Measurements from ENCODE around the gene ANTXRL.

DNA sequence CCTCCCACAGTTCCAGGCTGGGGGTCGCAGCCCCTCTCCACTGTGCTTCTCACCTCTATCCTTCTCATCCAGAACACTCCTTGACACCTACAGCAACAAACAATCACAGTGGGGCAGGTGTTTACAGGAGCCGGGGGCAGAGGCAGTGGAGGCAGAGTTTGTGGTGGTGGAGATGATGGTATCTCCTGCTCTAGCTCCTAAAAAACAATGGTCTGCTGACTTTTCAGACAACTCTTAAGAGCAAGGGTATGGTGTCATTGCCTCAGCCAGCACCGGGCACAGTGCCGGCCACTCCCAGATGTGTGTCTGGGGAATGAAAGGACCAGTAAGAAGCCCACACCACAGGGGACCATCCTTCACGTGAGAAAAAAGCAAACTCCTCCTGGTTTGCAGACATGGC lies 36.3 kb upstream of the ANTXRL start:
- TF ChIP-seq, protein P1, sequence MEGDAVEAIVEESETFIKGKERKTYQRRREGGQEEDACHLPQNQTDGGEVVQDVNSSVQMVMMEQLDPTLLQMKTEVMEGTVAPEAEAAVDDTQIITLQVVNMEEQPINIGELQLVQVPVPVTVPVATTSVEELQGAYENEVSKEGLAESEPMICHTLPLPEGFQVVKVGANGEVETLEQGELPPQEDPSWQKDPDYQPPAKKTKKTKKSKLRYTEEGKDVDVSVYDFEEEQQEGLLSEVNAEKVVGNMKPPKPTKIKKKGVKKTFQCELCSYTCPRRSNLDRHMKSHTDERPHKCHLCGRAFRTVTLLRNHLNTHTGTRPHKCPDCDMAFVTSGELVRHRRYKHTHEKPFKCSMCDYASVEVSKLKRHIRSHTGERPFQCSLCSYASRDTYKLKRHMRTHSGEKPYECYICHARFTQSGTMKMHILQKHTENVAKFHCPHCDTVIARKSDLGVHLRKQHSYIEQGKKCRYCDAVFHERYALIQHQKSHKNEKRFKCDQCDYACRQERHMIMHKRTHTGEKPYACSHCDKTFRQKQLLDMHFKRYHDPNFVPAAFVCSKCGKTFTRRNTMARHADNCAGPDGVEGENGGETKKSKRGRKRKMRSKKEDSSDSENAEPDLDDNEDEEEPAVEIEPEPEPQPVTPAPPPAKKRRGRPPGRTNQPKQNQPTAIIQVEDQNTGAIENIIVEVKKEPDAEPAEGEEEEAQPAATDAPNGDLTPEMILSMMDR (conservative IDR thresholded peaks at IDR 0.05): no peak
- no peak for TF ChIP-seq EZH2 (IDR thresholded peaks at IDR 0.05; ENCODE audit: low read depth)
